GM21786 (cell line): ENCODE measurements around the gene CDK2.
"Not testable (repeated sequence)": the region's sequence is repeated elsewhere in the genome, so short reads cannot be mapped to it uniquely, and the experiment has no call there.

Experiments used
- ATAC-seq: cut with Tn5 transposase; IDR thresholded peaks from one replicate; pipeline ENCODE4 v1.9.1; 2021; ENCODE audit not compliant: unreplicated experiment

The CDK2 gene

GRCh38 chr12:55979069-55979468, 12.4 kb downstream of the CDK2 start:
- no peak for ATAC-seq

DNA sequence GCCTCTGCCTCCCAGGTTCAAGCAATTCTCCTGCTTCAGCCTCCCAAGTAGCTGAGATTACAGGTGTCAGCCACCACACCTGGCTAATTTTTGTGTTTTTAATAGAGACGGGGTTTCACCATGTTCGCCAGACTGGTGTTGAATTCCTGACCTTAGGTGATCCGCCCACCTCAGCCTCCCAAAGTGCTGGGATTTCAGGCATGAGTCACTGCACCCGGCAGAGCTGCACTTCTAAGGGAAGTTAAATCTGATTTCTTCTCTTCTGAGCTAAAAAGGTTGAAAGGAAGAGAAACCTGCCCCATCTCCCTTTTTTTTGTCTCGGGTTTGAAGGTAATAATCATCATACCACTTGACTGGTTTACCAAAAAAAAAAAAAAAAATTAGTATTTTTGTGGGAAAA, 15.3 kb downstream of the CDK2 start:
- not testable (repeated sequence) for ATAC-seq

- ATAC-seq = peak; percentile 93
These were observed 15.8 kb downstream of the CDK2 start for GRCh38 chr12:55982319-55982936.

DNA sequence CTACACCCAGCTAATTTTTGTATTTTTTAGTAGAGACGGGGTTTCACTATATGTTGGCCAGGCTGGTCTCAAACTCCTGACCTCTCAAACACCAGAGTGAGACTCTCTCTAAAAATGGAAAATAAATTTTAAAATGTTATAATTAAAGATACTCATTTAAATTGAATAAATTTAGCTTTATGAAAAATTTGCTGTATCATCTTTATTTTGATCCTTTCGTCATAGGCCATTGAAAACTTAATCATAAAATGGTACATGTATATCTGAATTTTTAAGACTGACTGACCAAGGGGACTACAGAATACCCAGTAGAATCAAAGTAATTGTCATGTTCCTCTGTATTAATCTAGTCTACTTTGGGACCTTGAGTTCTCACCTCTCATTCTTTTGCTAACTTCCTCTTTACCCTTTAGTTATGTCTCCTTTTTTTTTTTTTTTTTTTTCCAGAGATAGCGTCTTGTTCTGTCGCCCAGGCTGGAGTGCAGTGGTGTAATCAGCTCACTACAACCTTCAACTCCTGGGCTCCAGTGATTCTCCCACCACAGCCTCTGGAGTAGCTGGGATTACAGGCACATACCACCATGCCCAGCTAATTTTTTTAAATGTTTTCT, 16.7 kb downstream of the CDK2 start:
- ATAC-seq = no peak

- no peak for ATAC-seq
These were observed 18.2 kb downstream of the CDK2 start for GRCh38 chr12:55984861-55985260.

GRCh38 chr12:55985341-55985740, 18.7 kb downstream of the CDK2 start:
- no peak for ATAC-seq

DNA sequence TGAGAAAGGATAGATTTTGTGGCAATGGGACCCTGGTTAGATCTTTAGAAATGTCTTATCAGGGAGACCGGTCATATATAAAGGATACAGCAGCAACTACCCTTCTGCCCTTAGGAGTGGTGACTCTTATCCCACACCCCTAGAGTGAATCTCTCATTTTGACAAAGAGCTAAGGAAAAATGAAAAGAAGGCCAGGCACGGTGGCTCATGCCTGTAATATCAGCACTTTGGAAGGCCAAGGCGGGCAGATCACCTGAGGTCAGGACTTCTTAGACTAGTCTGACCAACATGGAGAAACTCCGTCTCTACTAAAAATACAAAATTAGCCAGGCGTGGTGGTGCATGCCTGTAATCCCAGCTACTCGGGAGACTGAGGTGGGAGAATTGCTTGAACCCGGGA, 19.3 kb downstream of the CDK2 start:
- not testable (repeated sequence) for ATAC-seq

DNA sequence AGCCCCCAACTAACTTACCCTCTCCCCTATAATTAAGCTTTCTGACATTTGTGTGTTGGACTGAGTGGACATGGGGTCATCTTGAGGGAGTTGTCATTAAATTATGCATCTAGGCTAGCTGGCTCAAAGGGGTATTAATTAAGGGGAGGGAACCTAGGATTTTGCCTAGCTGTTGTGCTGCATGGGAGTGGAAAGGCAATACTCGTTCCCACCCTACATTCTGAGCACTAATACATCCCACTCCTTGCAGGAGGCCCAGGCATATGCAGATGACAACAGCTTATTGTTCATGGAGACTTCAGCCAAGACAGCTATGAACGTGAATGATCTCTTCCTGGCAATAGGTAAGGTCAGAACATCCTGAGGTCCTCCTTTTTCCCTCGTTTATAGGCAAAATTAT, 24.5 kb downstream of the CDK2 start:
- ATAC-seq = no peak

DNA sequence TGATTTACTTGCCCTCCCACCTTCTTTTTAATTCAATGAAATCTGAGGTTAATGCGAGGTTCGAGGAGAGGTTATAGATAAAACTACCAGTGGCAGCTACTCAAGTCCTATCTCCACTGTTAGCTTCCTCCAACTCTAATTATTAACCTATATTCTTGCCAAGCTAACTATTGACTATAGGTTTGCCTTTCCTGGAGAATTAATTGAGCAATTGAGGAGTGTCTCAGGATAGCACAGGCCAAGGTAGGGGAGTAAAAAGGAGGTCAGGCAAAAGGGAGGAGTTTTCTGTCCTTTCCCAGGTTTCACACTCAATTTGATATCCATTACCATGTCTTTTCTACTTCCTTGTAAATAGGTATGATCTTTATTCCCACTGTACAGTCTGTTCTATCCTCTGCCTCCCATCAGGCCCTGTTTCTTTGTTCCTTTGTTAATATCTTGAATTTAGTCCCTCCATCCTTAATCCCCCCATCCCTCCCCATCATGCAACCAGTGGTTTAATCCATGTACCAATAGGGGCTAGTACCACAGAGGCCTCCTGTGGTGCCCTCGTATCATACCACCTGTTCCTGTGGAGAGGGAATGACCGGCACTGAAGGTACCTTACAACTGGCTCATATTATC, 26.7 kb downstream of the CDK2 start:
- ATAC-seq = no peak

GRCh38 chr12:55995366-55995765, 28.7 kb downstream of the CDK2 start:
- no peak for ATAC-seq

- no peak for ATAC-seq
These were observed 29.6 kb downstream of the CDK2 start for GRCh38 chr12:55996201-55996714.

DNA sequence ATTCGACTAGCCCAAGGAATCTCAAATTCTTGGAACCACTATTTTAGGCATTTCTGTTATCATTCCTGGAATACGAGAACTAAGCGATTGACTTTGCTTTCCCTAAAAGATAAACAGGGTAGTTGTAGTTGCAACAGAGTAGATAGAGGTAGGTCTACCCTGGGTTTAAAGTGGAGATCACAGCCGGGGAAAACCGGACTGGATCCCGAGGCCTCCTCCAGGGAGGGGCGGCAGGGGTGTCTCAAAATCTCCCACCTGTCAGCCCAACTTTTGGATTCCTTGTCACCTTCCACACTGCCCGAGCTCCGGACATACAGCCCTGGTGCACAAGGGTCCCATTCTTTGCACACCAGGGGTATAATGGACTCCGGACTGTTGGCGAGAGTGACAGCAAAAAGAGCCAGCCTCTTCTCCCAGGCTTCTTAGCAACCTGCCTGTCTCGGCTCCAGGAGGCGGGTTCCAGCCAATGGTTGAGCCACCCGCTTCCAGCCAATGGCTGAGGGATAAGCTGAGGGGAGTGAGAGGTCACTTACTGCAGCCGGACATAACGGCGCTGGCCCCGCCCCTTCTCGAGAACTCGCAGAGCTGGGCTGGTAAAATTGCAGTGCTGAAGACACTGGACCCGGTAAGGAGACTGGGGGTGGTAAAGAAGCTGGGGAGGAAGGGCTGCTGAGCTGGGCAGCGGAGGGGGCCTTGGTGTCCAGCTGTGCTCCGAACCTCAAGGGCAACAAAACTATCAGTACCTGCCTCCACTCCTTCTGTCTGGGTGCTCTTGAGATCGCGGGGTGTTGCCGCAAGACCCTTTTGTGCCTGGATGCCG, 30.3 kb downstream of the CDK2 start, which contains the start of gene SUOX:
Gene SUOX (plus strand): TSS at position 562 of the 820 bp plus-strand sequence. CDS start 4,946 bp downstream, outside the sequence.
- peak; percentile 100 for ATAC-seq

DNA sequence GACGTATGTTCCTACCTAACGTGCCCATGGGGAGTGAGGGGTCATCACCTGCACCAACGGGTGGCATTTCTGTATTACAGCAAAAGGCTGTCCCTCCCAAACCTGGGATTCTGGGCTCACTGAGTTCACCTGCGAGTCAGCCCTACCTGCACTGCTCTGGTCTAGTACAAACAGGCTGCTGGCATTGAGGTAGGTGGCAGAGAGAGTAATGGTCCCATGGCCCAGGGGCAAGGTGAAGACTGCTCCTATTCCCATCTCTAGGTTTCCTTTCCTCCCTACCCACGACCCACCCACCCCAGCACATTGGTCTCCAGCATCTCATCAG, 30.9 kb downstream of the CDK2 start:
- no peak for ATAC-seq

- ATAC-seq = not testable (repeated sequence)
These were observed 32.9 kb downstream of the CDK2 start for GRCh38 chr12:55999522-55999921.

- not testable (repeated sequence) for ATAC-seq
These were observed 33.4 kb downstream of the CDK2 start for GRCh38 chr12:55999999-56000540.

DNA sequence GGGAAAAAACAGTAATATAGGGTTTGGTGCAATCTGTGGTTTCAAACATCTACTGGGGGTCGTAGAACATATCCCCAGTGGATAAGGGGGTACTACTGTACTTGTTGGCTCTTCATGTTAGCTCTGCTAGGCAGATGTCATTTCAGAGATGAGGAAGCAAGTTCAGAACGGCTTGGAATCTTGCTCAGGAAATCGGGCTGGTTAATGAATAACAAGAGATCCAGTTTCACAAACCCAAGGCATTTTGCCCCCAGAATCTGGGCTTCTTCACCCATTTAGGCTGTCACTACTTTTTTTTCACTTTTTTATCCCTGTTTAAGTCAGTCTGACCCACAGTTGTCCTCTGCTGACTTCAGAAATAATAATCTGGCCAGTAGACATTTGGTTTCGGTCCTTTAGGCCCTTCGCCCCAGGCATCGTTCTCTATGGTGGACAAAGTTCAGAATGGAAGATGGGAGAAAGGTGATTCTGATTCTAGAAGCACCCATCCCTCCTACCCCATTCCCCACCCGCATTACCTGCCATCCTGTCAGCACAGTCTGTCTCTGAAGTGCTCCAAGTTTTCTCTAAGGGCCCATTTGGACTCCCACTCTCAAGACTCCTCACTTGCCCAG, 35.0 kb downstream of the CDK2 start:
- ATAC-seq = no peak

DNA sequence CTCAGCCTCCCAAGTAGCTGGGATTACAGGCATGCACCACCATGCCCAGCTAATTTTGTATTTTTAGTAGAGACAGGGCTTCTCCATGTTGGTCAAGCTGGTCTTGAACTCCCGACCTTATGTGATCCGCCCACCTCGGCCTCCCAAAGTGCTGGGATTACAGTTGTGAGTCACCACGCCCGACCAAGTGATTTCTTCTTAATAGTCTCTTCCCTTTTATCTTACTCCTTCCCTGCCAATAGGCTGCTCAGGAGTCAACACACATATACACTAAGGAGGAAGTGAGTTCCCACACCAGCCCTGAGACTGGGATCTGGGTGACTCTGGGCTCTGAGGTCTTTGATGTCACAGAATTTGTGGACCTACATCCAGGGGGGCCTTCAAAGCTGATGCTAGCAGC, 36.7 kb downstream of the CDK2 start:
- ATAC-seq = not testable (repeated sequence)

- ATAC-seq = no peak
These were observed 37.6 kb downstream of the CDK2 start for GRCh38 chr12:56004211-56004610.

- ATAC-seq = peak; percentile 44
These were observed 41.2 kb downstream of the CDK2 start for GRCh38 chr12:56007564-56008559.
